ENCODE data around the gene FUT1. TPM values are rescaled to one million over a fixed set of nuclear protein-coding genes. Genes with fewer than 3 reads are reported as not detected.
A peak's percentile ranks its signal among the peaks of the same experiment; 100 is the strongest.

FUT1 gene
- total and polyA plus RNA-seq, 9 of the 15 experiments (the other 6 are each of a cell fraction or from before 2014, with no cell fraction given) = 2.3 to 18.5 (median 8.8) TPM

DNA sequence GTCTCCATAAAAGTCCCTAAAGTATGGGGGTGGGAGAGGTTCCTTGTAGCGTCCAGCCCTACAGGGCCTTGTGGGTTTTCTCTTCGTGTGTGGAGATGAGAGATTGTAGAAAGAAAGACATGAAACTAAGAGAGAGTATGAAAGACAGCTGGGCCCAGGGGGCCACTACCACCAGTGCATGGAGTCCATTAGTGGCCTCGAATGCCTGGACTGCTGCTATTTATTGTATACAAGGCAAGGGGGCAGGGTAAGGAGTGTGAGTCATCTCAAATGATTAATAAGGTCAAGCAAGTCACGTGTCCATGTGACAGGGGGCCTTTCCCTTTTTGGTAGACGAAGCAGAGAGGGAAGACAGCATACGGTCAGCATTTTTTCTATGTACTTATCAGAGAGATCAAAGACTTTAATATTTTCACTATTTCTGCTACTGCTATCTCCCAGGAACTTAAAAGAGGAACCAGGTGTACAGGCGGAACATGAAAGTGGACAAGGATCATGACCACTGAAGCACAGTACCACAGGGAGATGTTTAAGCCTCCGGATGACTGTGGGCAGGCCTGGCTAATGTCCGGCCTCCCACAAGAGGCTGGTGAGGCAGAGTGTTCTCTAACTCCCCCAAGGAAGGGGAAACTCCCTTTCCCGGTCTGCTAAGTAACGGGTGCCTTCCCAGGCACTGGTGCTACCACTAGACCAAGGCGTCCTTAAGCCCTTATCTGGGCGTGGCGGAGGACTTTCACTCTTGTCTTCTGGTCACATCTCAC, 28.4 kb upstream of the FUT1 start (continued):
- TF ChIP-seq, protein P1, sequence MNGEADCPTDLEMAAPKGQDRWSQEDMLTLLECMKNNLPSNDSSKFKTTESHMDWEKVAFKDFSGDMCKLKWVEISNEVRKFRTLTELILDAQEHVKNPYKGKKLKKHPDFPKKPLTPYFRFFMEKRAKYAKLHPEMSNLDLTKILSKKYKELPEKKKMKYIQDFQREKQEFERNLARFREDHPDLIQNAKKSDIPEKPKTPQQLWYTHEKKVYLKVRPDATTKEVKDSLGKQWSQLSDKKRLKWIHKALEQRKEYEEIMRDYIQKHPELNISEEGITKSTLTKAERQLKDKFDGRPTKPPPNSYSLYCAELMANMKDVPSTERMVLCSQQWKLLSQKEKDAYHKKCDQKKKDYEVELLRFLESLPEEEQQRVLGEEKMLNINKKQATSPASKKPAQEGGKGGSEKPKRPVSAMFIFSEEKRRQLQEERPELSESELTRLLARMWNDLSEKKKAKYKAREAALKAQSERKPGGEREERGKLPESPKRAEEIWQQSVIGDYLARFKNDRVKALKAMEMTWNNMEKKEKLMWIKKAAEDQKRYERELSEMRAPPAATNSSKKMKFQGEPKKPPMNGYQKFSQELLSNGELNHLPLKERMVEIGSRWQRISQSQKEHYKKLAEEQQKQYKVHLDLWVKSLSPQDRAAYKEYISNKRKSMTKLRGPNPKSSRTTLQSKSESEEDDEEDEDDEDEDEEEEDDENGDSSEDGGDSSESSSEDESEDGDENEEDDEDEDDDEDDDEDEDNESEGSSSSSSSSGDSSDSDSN (IDR thresholded peaks at IDR 0.05; ENCODE audit: borderline replicate concordance in 1 of 2, low read depth in 2 of 2, low read length in 2 of 2) = peak in 1 of 2 experiments; percentile 38; a peak in 1 of 4 replicates
- TF ChIP-seq TCF7L2 (IDR thresholded peaks at IDR 0.05; ENCODE audit: low read depth, low read length) (peak; percentile 51; the same call in 1 of the 2 replicates), NUFIP1 (IDR thresholded peaks at IDR 0.05; ENCODE audit: partially characterized antibody) (no peak), EHMT2 (IDR thresholded peaks at IDR 0.05) (no peak), XRCC3 (IDR thresholded peaks at IDR 0.05) (no peak), ZNF324 (CRISPR knock-in tag; IDR thresholded peaks at IDR 0.05) (no peak), ZNF408 (CRISPR knock-in tag; IDR thresholded peaks at IDR 0.05; ENCODE audit: low read depth) (no peak), POLR2AphosphoS2 (IDR thresholded peaks at IDR 0.05; ENCODE audit: low read length) (no peak), ZBED1 (IDR thresholded peaks at IDR 0.05) (no peak), PML (IDR thresholded peaks at IDR 0.05; ENCODE audit: low read length) (no peak), HDAC8 (tag; IDR thresholded peaks at IDR 0.05) (no peak), HDAC6 (IDR thresholded peaks at IDR 0.05; ENCODE audit: low read depth, low read length) (no peak)
- TF ChIP-seq, protein P2, sequence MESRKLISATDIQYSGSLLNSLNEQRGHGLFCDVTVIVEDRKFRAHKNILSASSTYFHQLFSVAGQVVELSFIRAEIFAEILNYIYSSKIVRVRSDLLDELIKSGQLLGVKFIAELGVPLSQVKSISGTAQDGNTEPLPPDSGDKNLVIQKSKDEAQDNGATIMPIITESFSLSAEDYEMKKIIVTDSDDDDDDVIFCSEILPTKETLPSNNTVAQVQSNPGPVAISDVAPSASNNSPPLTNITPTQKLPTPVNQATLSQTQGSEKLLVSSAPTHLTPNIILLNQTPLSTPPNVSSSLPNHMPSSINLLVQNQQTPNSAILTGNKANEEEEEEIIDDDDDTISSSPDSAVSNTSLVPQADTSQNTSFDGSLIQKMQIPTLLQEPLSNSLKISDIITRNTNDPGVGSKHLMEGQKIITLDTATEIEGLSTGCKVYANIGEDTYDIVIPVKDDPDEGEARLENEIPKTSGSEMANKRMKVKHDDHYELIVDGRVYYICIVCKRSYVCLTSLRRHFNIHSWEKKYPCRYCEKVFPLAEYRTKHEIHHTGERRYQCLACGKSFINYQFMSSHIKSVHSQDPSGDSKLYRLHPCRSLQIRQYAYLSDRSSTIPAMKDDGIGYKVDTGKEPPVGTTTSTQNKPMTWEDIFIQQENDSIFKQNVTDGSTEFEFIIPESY (CRISPR knock-in tag; IDR thresholded peaks at IDR 0.05) = peak; percentile 47; the same call in 1 of the 2 replicates
- TF ChIP-seq, protein P3, sequence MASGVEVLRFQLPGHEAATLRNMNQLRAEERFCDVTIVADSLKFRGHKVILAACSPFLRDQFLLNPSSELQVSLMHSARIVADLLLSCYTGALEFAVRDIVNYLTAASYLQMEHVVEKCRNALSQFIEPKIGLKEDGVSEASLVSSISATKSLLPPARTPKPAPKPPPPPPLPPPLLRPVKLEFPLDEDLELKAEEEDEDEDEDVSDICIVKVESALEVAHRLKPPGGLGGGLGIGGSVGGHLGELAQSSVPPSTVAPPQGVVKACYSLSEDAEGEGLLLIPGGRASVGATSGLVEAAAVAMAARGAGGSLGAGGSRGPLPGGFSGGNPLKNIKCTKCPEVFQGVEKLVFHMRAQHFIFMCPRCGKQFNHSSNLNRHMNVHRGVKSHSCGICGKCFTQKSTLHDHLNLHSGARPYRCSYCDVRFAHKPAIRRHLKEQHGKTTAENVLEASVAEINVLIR (CRISPR knock-in tag; IDR thresholded peaks at IDR 0.05) = no peak
- TF ChIP-seq, protein P4, sequence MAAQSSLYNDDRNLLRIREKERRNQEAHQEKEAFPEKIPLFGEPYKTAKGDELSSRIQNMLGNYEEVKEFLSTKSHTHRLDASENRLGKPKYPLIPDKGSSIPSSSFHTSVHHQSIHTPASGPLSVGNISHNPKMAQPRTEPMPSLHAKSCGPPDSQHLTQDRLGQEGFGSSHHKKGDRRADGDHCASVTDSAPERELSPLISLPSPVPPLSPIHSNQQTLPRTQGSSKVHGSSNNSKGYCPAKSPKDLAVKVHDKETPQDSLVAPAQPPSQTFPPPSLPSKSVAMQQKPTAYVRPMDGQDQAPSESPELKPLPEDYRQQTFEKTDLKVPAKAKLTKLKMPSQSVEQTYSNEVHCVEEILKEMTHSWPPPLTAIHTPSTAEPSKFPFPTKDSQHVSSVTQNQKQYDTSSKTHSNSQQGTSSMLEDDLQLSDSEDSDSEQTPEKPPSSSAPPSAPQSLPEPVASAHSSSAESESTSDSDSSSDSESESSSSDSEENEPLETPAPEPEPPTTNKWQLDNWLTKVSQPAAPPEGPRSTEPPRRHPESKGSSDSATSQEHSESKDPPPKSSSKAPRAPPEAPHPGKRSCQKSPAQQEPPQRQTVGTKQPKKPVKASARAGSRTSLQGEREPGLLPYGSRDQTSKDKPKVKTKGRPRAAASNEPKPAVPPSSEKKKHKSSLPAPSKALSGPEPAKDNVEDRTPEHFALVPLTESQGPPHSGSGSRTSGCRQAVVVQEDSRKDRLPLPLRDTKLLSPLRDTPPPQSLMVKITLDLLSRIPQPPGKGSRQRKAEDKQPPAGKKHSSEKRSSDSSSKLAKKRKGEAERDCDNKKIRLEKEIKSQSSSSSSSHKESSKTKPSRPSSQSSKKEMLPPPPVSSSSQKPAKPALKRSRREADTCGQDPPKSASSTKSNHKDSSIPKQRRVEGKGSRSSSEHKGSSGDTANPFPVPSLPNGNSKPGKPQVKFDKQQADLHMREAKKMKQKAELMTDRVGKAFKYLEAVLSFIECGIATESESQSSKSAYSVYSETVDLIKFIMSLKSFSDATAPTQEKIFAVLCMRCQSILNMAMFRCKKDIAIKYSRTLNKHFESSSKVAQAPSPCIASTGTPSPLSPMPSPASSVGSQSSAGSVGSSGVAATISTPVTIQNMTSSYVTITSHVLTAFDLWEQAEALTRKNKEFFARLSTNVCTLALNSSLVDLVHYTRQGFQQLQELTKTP (IDR thresholded peaks at IDR 0.05; ENCODE audit: low read depth in 1 of 2, partially characterized antibody in 2 of 2) = no peak
- TF ChIP-seq, protein P5, sequence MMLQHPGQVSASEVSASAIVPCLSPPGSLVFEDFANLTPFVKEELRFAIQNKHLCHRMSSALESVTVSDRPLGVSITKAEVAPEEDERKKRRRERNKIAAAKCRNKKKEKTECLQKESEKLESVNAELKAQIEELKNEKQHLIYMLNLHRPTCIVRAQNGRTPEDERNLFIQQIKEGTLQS (IDR thresholded peaks at IDR 0.05) = peak; percentile 98
- TF ChIP-seq, protein P5 (CRISPR knock-in tag; conservative IDR thresholded peaks at IDR 0.05) = peak; percentile 87

All from K562 (cell line).